ENCODE results near the gene MAGEF1. TPM values are rescaled to one million over a fixed set of nuclear protein-coding genes. Genes with fewer than 3 reads are reported as not detected.

MAGEF1 gene
- total and polyA plus RNA-seq, 9 donors, result 28.3 to 48.7 (median 39.7) TPM

DNA sequence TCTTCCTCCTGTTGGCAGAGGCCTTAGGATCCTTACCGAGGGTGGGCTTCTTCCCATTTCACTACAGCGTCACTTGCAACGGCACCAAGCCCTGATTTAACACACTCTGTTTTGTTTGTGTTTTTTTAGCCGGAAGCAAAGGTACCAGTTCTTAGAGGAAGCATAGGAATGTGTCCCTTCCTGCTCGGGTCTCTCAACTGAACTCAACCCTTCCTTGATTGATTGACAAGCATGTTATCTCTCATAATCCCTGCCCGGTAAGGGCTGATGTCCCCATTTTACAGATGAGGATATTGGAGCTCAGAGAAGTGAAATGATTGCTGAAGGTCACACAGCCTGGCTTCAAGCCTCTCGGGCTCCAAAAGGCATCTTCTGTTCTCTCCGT, 26.6 kb upstream of the MAGEF1 start:
- TF ChIP-seq, protein P1, sequence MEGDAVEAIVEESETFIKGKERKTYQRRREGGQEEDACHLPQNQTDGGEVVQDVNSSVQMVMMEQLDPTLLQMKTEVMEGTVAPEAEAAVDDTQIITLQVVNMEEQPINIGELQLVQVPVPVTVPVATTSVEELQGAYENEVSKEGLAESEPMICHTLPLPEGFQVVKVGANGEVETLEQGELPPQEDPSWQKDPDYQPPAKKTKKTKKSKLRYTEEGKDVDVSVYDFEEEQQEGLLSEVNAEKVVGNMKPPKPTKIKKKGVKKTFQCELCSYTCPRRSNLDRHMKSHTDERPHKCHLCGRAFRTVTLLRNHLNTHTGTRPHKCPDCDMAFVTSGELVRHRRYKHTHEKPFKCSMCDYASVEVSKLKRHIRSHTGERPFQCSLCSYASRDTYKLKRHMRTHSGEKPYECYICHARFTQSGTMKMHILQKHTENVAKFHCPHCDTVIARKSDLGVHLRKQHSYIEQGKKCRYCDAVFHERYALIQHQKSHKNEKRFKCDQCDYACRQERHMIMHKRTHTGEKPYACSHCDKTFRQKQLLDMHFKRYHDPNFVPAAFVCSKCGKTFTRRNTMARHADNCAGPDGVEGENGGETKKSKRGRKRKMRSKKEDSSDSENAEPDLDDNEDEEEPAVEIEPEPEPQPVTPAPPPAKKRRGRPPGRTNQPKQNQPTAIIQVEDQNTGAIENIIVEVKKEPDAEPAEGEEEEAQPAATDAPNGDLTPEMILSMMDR (IDR thresholded peaks at IDR 0.05), result no peak
- TF ChIP-seq EP300 (IDR thresholded peaks at IDR 0.05) (no peak), POLR2A (IDR thresholded peaks at IDR 0.05) (no peak)
- H3K4me3 ChIP-seq, result no peak overlapping the region

DNA sequence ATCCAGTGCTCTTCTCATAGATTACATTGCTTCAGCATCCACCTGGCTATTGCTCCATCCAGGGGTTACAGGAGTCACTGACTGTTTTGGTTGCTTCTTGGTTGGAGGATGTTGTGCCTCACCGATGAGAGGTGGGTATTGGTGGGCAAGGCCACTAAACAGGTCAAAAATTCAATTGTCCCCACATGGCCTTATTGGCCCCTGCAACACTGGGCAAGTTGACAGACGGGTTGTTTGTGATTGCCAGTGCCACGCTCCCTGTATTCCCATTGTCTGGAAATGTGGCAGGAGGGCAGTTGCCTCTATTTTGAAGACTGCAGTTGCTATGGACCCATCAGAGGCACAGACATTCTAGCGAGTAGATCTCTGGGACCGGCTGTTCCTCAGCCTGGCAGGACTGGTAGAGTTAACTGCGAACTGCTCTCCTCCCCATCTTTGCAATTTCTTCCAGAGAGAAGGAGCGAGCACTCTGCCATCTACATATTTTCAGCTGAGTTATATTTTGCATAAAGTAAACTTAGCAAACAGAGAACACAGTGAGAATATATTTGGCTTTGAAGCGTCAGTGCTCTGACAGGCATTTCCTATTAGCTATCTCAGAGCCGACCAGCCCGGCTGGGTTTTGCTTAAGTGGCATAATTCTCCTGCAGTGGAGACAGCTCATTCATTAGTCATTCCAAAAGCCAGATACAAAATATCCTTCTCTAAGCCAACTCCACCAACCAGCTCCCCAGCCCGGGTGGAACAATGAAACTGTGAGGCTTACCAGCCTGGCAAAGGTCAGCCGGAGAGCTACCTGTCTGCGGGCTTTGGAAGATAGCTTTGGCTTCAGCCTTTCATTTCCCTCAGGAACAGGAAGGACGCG, 26.0 kb upstream of the MAGEF1 start:
- Histone ChIP-seq H3K9me3 (no peaks in the 10 kb centered on the region), H3K4me3 (no peak overlapping the region), H3K36me3 (no peaks in the 10 kb centered on the region), H3K27ac (no peak overlapping the region), H3K27me3 (no peaks in the 10 kb centered on the region), H3K4me1 (ENCODE audit: insufficient read depth) (no peaks in the 10 kb centered on the region)
- DNase-seq, result peak in 1 of 5 donors; percentile 2
- intact Hi-C loops (cut with DNase I), result no loop called here
- WGBS, 3 donors, result 68 to 69% (median 68%) methylated on average over 15 of the region's 15 CpGs
- TF ChIP-seq POLR2A (IDR thresholded peaks at IDR 0.05) (no peak), EP300 (IDR thresholded peaks at IDR 0.05) (no peak)
- TF ChIP-seq, protein P1 (IDR thresholded peaks at IDR 0.05), result no peak

More for the DNA sequence above, 26.6 kb upstream of the MAGEF1 start:
- Histone ChIP-seq H3K27ac (no peak overlapping the region), H3K36me3 (no peaks in the 10 kb centered on the region), H3K27me3 (no peaks in the 10 kb centered on the region), H3K4me1 (ENCODE audit: insufficient read depth) (no peaks in the 10 kb centered on the region), H3K9me3 (no peaks in the 10 kb centered on the region)
- DNase-seq, result no peak
- WGBS, 3 donors, result 76 to 79% (median 77%) methylated on average over 8 of the region's 8 CpGs
- intact Hi-C loops (cut with DNase I), result no loop called here

GRCh38 chr3:184737063-184737462, 25.2 kb upstream of the MAGEF1 start:
- peak in 1 of 5 donors; percentile 0 for DNase-seq
- TF ChIP-seq, protein P1 (IDR thresholded peaks at IDR 0.05), result no peak
- TF ChIP-seq EP300 (IDR thresholded peaks at IDR 0.05) (no peak), POLR2A (IDR thresholded peaks at IDR 0.05) (no peak)
- Histone ChIP-seq H3K9me3 (no peaks in the 10 kb centered on the region), H3K4me1 (ENCODE audit: insufficient read depth) (no peaks in the 10 kb centered on the region), H3K27ac (no peak overlapping the region), H3K27me3 (no peaks in the 10 kb centered on the region), H3K36me3 (no peaks in the 10 kb centered on the region), H3K4me3 (no peak overlapping the region)
- intact Hi-C loops (cut with DNase I), result no loop called here
- 92 to 98% (median 97%) methylated on average over 3 of the region's 3 CpGs for WGBS, 3 donors

DNA sequence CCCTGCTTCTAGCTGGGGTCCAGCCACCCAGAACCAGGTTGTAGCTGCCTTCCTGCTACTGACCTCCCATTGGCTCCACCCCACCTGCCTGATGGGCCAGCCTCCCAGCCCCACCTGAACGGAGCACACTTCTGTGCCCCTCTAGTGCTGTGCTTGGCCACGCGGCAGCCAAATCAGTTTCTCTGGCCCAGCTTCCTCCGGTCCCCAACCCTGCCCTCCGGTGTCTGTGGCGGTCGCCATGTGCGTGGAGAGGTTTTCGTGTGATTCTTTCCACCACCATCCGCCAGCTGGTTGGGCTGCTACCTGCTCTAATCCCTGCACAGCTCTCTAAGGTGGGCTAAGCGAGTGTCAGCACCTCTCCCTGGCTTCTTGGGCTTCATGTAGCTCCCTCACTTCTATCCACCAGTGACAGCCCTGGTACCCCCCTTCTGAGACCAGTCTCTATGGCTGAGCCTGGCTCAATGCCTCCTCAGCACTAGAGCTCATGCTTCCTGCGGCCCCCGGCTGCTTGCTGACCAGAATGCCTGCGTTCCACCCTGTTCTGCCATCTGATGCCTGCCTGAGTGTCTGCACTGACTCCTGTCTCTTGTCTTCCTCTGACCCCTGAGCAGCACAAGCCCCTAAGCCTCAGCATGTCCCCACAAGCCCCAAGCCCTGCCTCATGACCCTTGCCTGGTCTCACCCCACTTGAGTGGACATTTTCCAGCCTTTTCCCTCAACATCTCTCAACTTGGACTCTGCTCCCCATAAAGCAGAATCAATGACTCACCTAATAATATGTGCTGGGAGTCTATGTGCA, 23.2 kb upstream of the MAGEF1 start:
- Histone ChIP-seq H3K9me3 (no peaks in the 10 kb centered on the region), H3K27me3 (no peaks in the 10 kb centered on the region), H3K36me3 (no peaks in the 10 kb centered on the region), H3K27ac (no peak overlapping the region), H3K4me1 (ENCODE audit: insufficient read depth) (no peaks in the 10 kb centered on the region), H3K4me3 (no peak overlapping the region)
- WGBS, 3 donors, result 89 to 96% (median 91%) methylated on average over 14 of the region's 14 CpGs
- intact Hi-C loops (cut with DNase I), result loop anchor here in 1 of 4 donors (5.0 kb wide), 1 partner anchor 42 kb away; no protein-coding TSS in a partner anchor
- TF ChIP-seq POLR2A (IDR thresholded peaks at IDR 0.05) (no peak), EP300 (IDR thresholded peaks at IDR 0.05) (no peak)
- TF ChIP-seq, protein P1 (IDR thresholded peaks at IDR 0.05), result no peak
- peak in 1 of 5 donors; percentile 6 for DNase-seq
